ENCODE results near the gene B3GNT7.

B3GNT7 gene

DNA sequence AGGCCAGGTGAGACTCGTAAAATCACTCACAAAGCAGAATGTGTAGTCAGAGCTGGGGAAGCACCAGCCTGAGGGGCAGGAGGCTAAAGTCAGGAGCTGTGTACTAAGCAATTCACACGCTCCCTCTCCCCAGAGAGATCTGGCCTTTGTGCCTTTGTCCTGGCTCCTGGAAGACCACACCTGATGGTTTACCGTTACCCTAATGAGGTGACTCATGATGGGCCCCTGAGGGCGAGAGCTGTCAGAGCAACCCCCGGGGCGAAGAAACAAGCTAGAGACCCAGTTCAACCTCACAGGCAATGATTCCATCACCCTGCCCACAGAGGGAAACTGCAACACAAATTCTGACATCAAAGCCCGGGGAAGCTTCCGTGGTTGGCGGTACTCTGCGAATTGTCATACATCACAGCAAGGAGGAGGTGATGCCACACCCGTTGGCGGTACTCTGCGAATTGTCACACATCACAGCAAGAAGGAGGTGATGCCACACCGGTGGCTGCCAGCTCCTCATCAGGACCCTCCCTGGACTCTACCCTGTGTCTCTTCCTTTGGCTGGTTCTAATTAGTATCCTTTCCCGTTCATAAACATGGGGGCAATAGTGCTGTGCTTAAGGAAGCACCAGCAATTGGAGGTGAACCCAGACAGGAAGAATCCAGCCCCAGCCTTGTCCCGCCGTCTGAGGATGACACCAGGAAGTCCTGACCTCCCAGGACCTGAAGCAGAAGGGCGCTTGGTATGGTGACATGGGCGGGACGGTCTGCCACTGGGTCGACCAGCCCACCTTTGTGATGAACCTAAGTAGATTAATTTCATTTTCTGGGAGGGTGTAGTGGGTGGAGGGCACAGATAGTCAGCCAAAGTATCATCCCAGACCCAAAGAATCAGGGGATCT lies 30.5 kb downstream of the B3GNT7 start:
- 0 out of 2 replicates have a peak, but pooled peaks cover 2% of the 10 kb centered on the region for H3K9me3 ChIP-seq (ENCODE audit: low read length)
- no peak overlapping the region for H3K27ac ChIP-seq (ENCODE audit: low read depth, low read length, poor library complexity, severe bottlenecking)
- no peak overlapping the region for H3K9ac ChIP-seq (ENCODE audit: low read length)
- no peaks in the 10 kb centered on the region for H3K9me2 ChIP-seq (ENCODE audit: low read depth, low read length)
- no peaks in the 10 kb centered on the region for H3K36me3 ChIP-seq (ENCODE audit: insufficient read depth, low read length)
- no peak overlapping the region for H2AFZ ChIP-seq (ENCODE audit: low read length)
- TF ChIP-seq, protein P1, sequence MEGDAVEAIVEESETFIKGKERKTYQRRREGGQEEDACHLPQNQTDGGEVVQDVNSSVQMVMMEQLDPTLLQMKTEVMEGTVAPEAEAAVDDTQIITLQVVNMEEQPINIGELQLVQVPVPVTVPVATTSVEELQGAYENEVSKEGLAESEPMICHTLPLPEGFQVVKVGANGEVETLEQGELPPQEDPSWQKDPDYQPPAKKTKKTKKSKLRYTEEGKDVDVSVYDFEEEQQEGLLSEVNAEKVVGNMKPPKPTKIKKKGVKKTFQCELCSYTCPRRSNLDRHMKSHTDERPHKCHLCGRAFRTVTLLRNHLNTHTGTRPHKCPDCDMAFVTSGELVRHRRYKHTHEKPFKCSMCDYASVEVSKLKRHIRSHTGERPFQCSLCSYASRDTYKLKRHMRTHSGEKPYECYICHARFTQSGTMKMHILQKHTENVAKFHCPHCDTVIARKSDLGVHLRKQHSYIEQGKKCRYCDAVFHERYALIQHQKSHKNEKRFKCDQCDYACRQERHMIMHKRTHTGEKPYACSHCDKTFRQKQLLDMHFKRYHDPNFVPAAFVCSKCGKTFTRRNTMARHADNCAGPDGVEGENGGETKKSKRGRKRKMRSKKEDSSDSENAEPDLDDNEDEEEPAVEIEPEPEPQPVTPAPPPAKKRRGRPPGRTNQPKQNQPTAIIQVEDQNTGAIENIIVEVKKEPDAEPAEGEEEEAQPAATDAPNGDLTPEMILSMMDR (IDR thresholded peaks at IDR 0.05; ENCODE audit: low read length): no peak
- TF ChIP-seq EZH2 (IDR thresholded peaks at IDR 0.05; ENCODE audit: borderline replicate concordance, low read length): no peak
- H3K4me1 ChIP-seq (ENCODE audit: insufficient read depth, low read length, severe bottlenecking): peaks cover 5% of the 10 kb centered on the region
- no peak overlapping the region for H3K4me3 ChIP-seq (ENCODE audit: low read depth, low read length, poor library complexity, severe bottlenecking)
- no peak overlapping the region for H3K4me2 ChIP-seq (ENCODE audit: low read length)
- no peaks in the 10 kb centered on the region; the same call in 1 of the 2 replicates for H3K27me3 ChIP-seq (ENCODE audit: insufficient read depth, low read length)
- H4K20me1 ChIP-seq (ENCODE audit: insufficient read depth, low read length): no peaks in the 10 kb centered on the region
- H3F3A ChIP-seq (ENCODE audit: insufficient read depth, low read length): no peaks in the 10 kb centered on the region
- no peaks in the 10 kb centered on the region for H3K79me2 ChIP-seq (ENCODE audit: insufficient read depth, low read length)

DNA sequence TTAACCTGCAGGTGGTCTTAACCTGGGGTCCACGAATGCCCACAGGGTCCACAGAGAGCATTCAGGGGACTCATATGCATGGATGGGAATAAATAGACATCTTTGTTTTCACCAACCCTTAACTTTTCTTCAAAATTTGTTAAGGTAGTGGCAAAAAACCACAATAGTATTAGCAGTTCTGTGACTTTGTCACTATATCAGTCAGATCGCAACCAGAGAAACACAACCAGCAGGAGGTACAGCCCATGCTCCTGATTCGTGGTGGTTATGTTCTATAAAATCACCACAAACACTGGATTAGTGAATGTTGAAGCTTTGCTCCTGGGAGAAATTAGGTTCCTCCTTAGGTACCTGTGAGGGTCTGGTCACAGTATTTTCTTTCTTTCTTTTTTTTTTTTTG lies 31.6 kb downstream of the B3GNT7 start:
- Histone ChIP-seq H3K9me3 (ENCODE audit: low read length) (0 out of 2 replicates have a peak, but pooled peaks cover 5% of the 10 kb centered on the region), H3K36me3 (ENCODE audit: insufficient read depth, low read length) (no peaks in the 10 kb centered on the region), H3F3A (ENCODE audit: insufficient read depth, low read length) (no peaks in the 10 kb centered on the region), H3K4me1 (ENCODE audit: insufficient read depth, low read length, severe bottlenecking) (peaks cover 5% of the 10 kb centered on the region), H3K27me3 (ENCODE audit: insufficient read depth, low read length) (no peaks in the 10 kb centered on the region; the same call in 1 of the 2 replicates), H3K9me2 (ENCODE audit: low read depth, low read length) (no peaks in the 10 kb centered on the region), H3K4me3 (ENCODE audit: low read depth, low read length, poor library complexity, severe bottlenecking) (no peak overlapping the region), H4K20me1 (ENCODE audit: insufficient read depth, low read length) (no peaks in the 10 kb centered on the region), H3K79me2 (ENCODE audit: insufficient read depth, low read length) (no peaks in the 10 kb centered on the region), H3K4me2 (ENCODE audit: low read length) (no peak overlapping the region), H3K27ac (ENCODE audit: low read depth, low read length, poor library complexity, severe bottlenecking) (no peak overlapping the region), H3K9ac (ENCODE audit: low read length) (no peak overlapping the region), H2AFZ (ENCODE audit: low read length) (no peak overlapping the region)
- TF ChIP-seq EZH2 (IDR thresholded peaks at IDR 0.05; ENCODE audit: borderline replicate concordance, low read length): no peak
- TF ChIP-seq, protein P1 (IDR thresholded peaks at IDR 0.05; ENCODE audit: low read length): no peak

DNA sequence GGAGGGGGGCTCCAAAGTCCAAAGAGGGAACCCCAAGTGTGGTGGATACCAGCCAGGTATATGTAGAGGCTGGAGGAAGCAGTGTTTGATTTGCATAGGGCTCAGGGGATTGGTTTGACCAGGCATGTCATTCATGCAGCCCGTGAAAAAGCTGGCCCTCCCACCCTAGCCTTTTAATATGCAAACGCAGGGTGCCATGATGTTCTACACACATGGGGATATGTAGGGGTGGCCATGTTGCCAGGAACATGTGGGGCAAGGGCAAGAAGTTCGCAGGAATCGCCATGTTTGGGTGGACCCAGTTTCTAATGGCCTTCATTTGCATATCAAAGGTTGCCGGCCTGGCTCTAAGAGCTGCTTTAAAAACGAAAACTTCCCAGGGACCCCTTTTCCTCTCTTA lies 33.6 kb downstream of the B3GNT7 start:
- TF ChIP-seq, protein P1 (IDR thresholded peaks at IDR 0.05; ENCODE audit: low read length): no peak
- no peak for TF ChIP-seq EZH2 (IDR thresholded peaks at IDR 0.05; ENCODE audit: borderline replicate concordance, low read length)
- no peak overlapping the region for H2AFZ ChIP-seq (ENCODE audit: low read length)

More for the DNA sequence above, 33.6 kb downstream of the B3GNT7 start:
- no peaks in the 10 kb centered on the region for H4K20me1 ChIP-seq (ENCODE audit: insufficient read depth, low read length)
- H3K79me2 ChIP-seq (ENCODE audit: insufficient read depth, low read length): no peaks in the 10 kb centered on the region
- peaks cover 5% of the 10 kb centered on the region for H3K4me1 ChIP-seq (ENCODE audit: insufficient read depth, low read length, severe bottlenecking)
- no peaks in the 10 kb centered on the region for H3F3A ChIP-seq (ENCODE audit: insufficient read depth, low read length)
- H3K4me3 ChIP-seq (ENCODE audit: low read depth, low read length, poor library complexity, severe bottlenecking): no peak overlapping the region
- H3K27me3 ChIP-seq (ENCODE audit: insufficient read depth, low read length): no peaks in the 10 kb centered on the region; the same call in 1 of the 2 replicates
- H3K36me3 ChIP-seq (ENCODE audit: insufficient read depth, low read length): no peaks in the 10 kb centered on the region
- no peaks in the 10 kb centered on the region for H3K9me2 ChIP-seq (ENCODE audit: low read depth, low read length)
- H3K9ac ChIP-seq (ENCODE audit: low read length): no peak overlapping the region
- no peak overlapping the region for H3K27ac ChIP-seq (ENCODE audit: low read depth, low read length, poor library complexity, severe bottlenecking)
- H3K4me2 ChIP-seq (ENCODE audit: low read length): peak overlapping the region; percentile 32; the same call in 1 of the 2 replicates
- 0 out of 2 replicates have a peak, but pooled peaks cover 5% of the 10 kb centered on the region for H3K9me3 ChIP-seq (ENCODE audit: low read length)
